Skeletal muscle tissue (tissue), 4 donors: ENCODE data around the gene DNAJC11. TPM values are rescaled to one million over a fixed set of nuclear protein-coding genes. Genes with fewer than 3 reads are reported as not detected.
A peak's percentile ranks its signal among the peaks of the same experiment; 100 is the strongest.

ENCODE experiments used
- H3K27ac ChIP-seq: one replicate; pipeline ENCODE4 v1.7.0; 2013; ENCODE audit warnings: mild to moderate bottlenecking, low read depth, low read length, inconsistent platforms
- H3K27me3 ChIP-seq, 3 donors: one replicate each; pipeline ENCODE4 v1.7.0; 2013; ENCODE audit warnings: low read length in 3 of 3; ENCODE audit not compliant: control insufficient read depth in 3 of 3, insufficient read depth in 3 of 3
- H3K36me3 ChIP-seq, 3 donors: one replicate each; pipeline ENCODE4 v1.7.0; 2013; ENCODE audit warnings: low read length in 3 of 3; ENCODE audit not compliant: control insufficient read depth in 3 of 3, insufficient read depth in 3 of 3
- H3K4me1 ChIP-seq, 3 donors: one replicate each; pipeline ENCODE4 v1.7.0; 2013; ENCODE audit warnings: low read length in 3 of 3, mild to moderate bottlenecking in 3 of 3; ENCODE audit not compliant: control insufficient read depth in 3 of 3, insufficient read depth in 3 of 3
- H3K4me3 ChIP-seq, 3 donors: one replicate each; pipeline ENCODE4 v1.7.0; 2013; ENCODE audit warnings: low read length in 3 of 3
- H3K9ac ChIP-seq, 3 donors: one replicate each; pipeline ENCODE4 v1.7.0; 2013; ENCODE audit warnings: low read length in 3 of 3, mild to moderate bottlenecking in 3 of 3, moderate library complexity in 2 of 3, low read depth in 1 of 3
- H3K9me3 ChIP-seq, 3 donors: one replicate each; pipeline ENCODE4 v1.7.0; 2013; ENCODE audit warnings: low read length in 3 of 3; ENCODE audit not compliant: control insufficient read depth in 3 of 3
- total RNA-seq: library from RNA; depleted of rRNA; stranded (reverse); fragments of >200 nt; gene quantifications from one replicate; pipeline ENCODE4 v1.2.3, GENCODE V29; 2014
- donor health status: Osteomylitis.

Gene DNAJC11
- total RNA-seq, 1 donor from 2014 or later: 26.6 TPM

DNA sequence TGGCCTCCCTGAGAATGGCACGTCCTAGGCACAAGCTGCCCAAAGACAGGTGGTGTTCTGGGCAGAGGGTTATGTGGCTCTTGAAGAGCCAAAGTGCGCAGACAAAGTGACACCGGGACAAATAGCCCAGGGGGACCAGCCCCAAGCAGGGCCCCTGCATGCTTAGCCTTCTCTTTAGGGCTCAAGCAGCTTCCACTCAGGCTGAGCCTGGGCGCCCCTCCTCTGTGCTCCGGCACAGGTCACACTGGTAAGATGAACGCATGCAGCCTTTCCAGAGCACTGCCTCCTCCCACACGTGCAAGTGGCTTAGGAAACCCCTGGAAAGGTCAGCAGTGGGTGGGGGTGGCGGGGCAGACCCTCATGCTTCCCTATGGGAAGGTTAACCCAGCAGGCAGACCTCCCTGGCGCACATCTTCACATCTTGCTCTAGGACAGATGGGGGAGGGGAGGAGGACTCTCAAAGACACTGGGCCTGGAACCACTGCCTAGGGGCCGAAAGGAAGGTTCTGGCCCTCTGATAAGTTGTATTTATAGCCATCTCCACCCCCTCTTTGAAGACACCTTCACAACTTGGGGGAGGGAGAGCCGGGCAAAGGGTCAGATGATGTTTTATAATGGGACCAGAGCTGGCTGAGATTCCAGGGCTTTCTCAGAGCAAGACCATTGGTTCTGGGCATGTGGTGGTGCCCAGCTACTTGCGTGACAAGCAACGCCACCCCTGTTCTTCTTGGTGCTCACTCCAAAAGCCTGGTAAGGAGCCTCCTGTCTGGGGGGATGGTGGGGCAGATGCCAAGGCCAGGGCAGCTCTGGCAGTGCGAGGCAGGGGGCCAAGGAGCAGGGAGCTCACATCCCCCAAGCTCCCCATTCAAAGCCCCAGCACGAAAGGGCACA, 104.5 kb downstream of the DNAJC11 start:
- H3K9me3 ChIP-seq: no peaks in the 10 kb centered on the region
- H3K27me3 ChIP-seq: no peaks in the 10 kb centered on the region
- H3K9ac ChIP-seq: peak overlapping the region; percentile 66 to 100 (median 67)
- H3K27ac ChIP-seq: peak overlapping the region; percentile 71
- peaks cover 62 to 72% (median 71%) of the 10 kb centered on the region in 3 donors for H3K36me3 ChIP-seq
- peaks cover 62 to 92% (median 81%) of the 10 kb centered on the region in 3 donors for H3K4me1 ChIP-seq
- peak overlapping the region; percentile 56 to 76 (median 56) for H3K4me3 ChIP-seq

DNA sequence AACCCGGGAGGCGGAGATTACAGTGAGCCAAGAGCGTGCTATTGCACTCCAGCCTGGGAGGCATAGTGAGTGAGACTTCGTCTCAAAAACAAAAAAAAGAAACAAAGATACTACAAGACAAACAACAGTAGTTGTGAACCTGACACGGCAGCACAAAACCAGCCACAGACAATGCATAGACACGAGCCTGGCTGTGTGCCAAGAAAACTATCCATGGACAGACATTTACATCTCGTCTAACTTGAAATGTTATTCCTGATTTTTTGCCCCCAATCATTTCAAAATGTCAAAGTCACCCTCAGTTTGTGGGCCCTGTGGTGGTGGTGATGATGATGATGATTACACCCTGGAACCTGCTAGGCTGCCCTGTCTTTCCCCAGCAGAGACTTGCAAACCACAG, 105.3 kb downstream of the DNAJC11 start:
- H3K27ac ChIP-seq: peak overlapping the region; percentile 71

DNA sequence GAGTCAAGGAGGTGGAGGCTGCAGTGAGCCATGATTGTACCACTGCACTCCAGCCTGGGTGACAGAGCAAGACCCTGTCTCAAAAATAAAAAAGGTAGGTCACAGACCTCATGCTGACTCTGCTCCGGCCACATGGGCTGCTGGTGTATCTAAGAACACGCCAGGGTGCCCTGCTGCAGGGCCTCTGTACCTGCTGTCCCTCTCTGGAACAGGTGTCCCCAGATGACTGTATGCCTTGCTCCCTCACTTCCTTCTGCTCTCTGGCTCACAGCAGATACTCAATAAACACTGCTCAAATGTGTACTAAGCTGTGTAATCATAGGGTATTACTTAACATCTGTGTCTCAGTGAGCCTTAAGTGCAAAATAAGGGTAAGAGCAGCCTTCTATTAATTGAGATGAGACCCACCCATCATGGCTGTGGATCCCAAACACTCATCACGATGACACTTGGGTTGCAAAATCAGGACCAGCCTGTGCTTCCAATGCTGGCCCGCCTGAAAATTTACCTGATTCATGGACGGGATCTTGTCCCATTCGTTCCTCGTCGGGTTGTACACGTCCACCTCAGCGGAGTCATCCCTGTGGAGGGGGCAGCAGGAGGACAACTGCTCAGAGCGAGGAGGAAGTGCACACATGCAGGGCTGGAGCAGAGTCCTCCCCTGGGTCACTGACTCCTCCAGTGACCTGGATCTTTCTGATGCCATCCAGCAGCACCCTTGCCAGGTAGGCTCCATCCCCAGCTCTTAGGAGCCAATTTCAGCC, 106.5 kb downstream of the DNAJC11 start:
- H3K4me1 ChIP-seq: peaks cover 74 to 96% (median 89%) of the 10 kb centered on the region in 3 donors
- no peaks in the 10 kb centered on the region for H3K27me3 ChIP-seq
- peak overlapping the region in 1 of 3 donors; percentile 100 for H3K9ac ChIP-seq
- H3K36me3 ChIP-seq: peaks cover 77 to 87% (median 80%) of the 10 kb centered on the region in 3 donors
- no peak overlapping the region for H3K4me3 ChIP-seq
- H3K9me3 ChIP-seq: no peaks in the 10 kb centered on the region
- H3K27ac ChIP-seq: no peak overlapping the region

More for the DNA sequence above, 105.3 kb downstream of the DNAJC11 start:
- Histone ChIP-seq H3K9ac (peak overlapping the region; percentile 60 to 100 (median 66)), H3K27me3 (no peaks in the 10 kb centered on the region), H3K4me1 (peaks cover 69 to 93% (median 86%) of the 10 kb centered on the region in 3 donors), H3K36me3 (peaks cover 69 to 79% (median 75%) of the 10 kb centered on the region in 3 donors), H3K4me3 (peak overlapping the region; percentile 56 to 76 (median 56)), H3K9me3 (no peaks in the 10 kb centered on the region)

DNA sequence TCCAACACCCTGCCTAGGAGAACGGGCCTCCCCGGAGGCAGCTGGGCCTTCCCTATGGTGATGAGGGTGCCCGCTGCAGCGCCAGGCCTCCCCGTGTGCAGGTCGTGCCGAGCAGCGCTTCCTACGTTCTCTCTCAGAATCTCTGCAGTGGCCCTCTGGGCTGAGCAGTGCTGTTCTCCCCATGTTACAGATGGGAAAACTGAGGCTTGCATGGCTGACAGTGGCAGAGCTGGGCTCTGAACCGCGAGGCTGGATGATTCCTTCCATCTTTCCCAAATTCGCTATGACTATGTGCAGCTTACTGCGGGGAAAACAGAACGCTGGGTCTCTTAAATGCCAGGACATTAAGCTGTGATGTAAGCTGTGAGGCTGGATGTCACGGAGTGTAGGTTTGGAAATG, 107.8 kb downstream of the DNAJC11 start:
- Histone ChIP-seq H3K36me3 (peaks cover 83 to 91% (median 86%) of the 10 kb centered on the region in 3 donors), H3K27ac (no peak overlapping the region), H3K9me3 (no peaks in the 10 kb centered on the region), H3K27me3 (no peaks in the 10 kb centered on the region), H3K4me3 (no peak overlapping the region), H3K4me1 (peaks cover 78 to 98% (median 89%) of the 10 kb centered on the region in 3 donors), H3K9ac (no peak overlapping the region)

GRCh38 chr1:6592865-6593593, 108.6 kb downstream of the DNAJC11 start:
- H3K4me3 ChIP-seq: no peak overlapping the region
- H3K27ac ChIP-seq: no peak overlapping the region
- peaks cover 87 to 94% (median 91%) of the 10 kb centered on the region in 3 donors for H3K36me3 ChIP-seq
- peak overlapping the region in 1 of 3 donors; percentile 57 for H3K9ac ChIP-seq
- H3K9me3 ChIP-seq: no peaks in the 10 kb centered on the region
- H3K4me1 ChIP-seq: peaks cover 81 to 100% (median 93%) of the 10 kb centered on the region in 3 donors
- no peaks in the 10 kb centered on the region for H3K27me3 ChIP-seq

DNA sequence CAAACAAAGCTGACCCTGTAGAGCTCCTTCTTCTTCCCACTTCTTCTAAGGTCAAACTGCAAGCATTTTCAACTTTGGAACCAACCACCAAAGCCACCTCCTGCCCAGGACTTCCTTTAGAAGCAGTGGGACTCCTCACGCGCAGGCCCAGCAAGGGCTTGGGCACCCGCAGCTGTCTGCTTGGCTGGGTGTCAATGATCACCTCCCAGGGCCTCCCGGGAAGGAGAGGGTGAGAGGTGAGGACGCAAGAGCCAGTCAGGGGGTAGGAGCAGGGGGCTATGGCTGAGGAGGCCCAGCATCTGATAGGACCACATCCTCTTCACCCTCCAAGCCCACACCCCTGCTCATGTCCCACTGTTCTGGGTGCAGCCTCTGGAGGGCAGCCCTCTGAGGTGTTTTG, 109.2 kb downstream of the DNAJC11 start:
- Histone ChIP-seq H3K36me3 (peaks cover 82 to 91% (median 88%) of the 10 kb centered on the region in 3 donors), H3K27ac (no peak overlapping the region), H3K4me1 (peaks cover 81 to 100% (median 93%) of the 10 kb centered on the region in 3 donors)

DNA sequence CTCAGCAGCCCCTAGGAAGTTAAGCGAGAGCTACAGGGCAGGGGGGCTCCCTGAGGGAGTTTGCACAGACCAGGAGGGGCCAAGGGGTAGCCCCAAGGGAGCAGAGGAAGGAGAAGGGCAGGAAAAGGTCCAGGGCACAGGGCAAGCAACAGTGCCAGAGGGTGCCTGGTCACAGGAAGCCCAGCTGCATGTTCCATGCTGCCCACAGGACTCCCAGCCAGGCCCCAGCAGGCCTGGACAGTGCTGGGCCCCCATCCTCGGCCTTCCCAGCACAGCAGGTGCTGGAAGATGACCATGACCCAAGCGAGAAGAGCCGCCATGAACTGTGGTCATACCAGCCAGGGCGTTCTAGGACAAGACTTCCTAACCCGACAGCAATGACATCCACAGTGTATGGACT, 110.0 kb downstream of the DNAJC11 start:
- Histone ChIP-seq H3K27ac (peak overlapping the region; percentile 26), H3K36me3 (peaks cover 74 to 83% (median 80%) of the 10 kb centered on the region in 3 donors), H3K27me3 (no peaks in the 10 kb centered on the region), H3K9me3 (no peaks in the 10 kb centered on the region), H3K4me3 (no peak overlapping the region), H3K4me1 (peaks cover 81 to 100% (median 93%) of the 10 kb centered on the region in 3 donors), H3K9ac (peak overlapping the region in 2 of 3 donors; percentile 51 to 68)

More for the DNA sequence above, 109.2 kb downstream of the DNAJC11 start:
- H3K4me3 ChIP-seq: no peak overlapping the region
- H3K27me3 ChIP-seq: no peaks in the 10 kb centered on the region
- no peaks in the 10 kb centered on the region for H3K9me3 ChIP-seq
- H3K9ac ChIP-seq: peak overlapping the region in 2 of 3 donors; percentile 9 to 57

DNA sequence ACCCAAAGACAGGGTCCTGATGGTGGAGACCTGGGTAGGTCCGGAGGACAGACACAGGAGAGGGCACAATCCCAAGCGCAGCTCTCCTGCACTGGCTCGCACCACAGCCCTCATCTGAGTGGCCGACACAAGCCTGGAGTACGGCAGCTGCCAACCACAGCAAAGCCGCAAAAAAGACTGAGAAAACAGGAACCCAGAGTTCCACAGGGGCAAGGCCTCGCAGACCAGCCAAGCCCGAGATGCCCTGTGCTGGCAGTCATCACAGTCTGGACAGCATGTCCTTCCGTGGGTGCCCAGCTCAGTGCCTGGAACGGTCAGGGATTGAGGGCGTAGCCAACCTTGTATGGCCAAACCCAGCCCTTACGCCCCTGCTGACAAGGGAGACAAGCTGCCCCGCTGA, 110.4 kb downstream of the DNAJC11 start:
- Histone ChIP-seq H3K4me3 (peak overlapping the region in 1 of 3 donors; percentile 29), H3K4me1 (peaks cover 80 to 98% (median 93%) of the 10 kb centered on the region in 3 donors), H3K27me3 (no peaks in the 10 kb centered on the region), H3K9ac (peak overlapping the region in 2 of 3 donors; percentile 51 to 68), H3K27ac (peak overlapping the region; percentile 26), H3K9me3 (no peaks in the 10 kb centered on the region), H3K36me3 (peaks cover 70 to 79% (median 76%) of the 10 kb centered on the region in 3 donors)

DNA sequence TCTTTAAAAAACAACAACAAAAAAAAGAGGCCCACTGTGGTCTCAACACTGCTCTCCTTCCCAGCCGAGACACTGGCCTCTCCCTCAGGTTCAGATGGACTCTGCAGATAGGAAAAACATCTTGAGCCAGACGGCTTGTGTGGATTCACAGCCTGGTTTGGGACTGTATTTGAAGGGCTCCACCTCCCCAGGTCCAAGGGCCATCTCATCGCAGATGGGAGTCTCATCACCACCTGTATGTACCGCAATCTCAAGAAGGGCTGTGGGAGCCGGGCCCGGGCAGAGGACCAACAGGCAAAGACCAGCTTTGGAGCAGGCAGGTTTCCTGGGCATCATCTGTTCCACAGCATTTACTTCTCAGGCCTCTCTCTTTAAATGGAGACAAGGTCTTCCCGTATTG, 111.6 kb downstream of the DNAJC11 start:
- Histone ChIP-seq H3K4me1 (peaks cover 77 to 98% (median 93%) of the 10 kb centered on the region in 3 donors), H3K9me3 (no peaks in the 10 kb centered on the region), H3K27me3 (no peaks in the 10 kb centered on the region), H3K9ac (peak overlapping the region in 2 of 3 donors; percentile 57 to 77), H3K27ac (no peak overlapping the region), H3K36me3 (peaks cover 58 to 67% (median 64%) of the 10 kb centered on the region in 3 donors), H3K4me3 (no peak overlapping the region)
